HG03060 (cell line): ENCODE data around the gene TSHZ1.

Experiments
- ATAC-seq: cut with Tn5 transposase; IDR thresholded peaks from one replicate; pipeline ENCODE4 v1.9.1; 2021; ENCODE audit warnings: low read depth, moderate number of reproducible peaks; ENCODE audit not compliant: unreplicated experiment

Gene TSHZ1, protein sequence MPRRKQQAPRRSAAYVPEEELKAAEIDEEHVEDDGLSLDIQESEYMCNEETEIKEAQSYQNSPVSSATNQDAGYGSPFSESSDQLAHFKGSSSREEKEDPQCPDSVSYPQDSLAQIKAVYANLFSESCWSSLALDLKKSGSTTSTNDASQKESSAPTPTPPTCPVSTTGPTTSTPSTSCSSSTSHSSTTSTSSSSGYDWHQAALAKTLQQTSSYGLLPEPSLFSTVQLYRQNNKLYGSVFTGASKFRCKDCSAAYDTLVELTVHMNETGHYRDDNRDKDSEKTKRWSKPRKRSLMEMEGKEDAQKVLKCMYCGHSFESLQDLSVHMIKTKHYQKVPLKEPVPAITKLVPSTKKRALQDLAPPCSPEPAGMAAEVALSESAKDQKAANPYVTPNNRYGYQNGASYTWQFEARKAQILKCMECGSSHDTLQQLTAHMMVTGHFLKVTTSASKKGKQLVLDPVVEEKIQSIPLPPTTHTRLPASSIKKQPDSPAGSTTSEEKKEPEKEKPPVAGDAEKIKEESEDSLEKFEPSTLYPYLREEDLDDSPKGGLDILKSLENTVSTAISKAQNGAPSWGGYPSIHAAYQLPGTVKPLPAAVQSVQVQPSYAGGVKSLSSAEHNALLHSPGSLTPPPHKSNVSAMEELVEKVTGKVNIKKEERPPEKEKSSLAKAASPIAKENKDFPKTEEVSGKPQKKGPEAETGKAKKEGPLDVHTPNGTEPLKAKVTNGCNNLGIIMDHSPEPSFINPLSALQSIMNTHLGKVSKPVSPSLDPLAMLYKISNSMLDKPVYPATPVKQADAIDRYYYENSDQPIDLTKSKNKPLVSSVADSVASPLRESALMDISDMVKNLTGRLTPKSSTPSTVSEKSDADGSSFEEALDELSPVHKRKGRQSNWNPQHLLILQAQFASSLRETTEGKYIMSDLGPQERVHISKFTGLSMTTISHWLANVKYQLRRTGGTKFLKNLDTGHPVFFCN (N-terminal part only)

DNA sequence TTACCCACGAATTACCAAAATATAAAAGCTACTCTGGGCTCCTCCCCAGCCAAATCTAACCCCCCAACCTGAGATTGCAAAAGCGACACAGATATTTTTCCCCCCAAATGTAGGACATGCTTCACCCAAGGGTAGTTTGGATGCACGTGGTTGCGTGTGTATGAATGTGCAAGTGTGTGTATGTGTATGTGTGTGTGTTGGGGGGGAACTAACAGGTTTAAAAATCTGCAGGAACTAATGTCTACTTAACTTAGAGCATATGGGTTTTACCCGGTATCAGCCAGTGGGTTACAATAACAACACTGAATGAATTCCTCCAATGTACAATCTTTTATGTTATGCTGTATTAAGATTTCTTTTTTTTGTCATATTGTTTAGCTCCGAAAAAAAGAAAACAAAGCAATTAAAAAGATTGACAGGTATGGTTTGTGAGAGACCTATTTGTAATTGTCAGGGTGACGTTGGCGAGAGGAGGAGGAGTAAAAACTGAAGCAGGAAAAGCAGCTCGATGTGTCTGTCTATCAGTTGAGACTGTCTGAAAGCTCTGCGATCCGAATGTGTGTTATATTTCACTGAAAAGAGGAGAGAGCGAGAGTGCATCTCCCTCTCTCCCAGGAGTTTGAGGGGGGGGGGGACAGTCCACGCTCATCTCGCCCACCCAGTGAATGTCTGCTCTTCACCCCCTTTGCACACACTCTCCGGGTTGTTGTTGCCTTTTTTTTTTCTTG lies at the start of gene TSHZ1:
TSHZ1 (plus strand) TSS at position 524 of the 728 bp plus-strand sequence. CDS start 1,080 bp downstream, outside the sequence.
- peak; percentile 34 for ATAC-seq

DNA sequence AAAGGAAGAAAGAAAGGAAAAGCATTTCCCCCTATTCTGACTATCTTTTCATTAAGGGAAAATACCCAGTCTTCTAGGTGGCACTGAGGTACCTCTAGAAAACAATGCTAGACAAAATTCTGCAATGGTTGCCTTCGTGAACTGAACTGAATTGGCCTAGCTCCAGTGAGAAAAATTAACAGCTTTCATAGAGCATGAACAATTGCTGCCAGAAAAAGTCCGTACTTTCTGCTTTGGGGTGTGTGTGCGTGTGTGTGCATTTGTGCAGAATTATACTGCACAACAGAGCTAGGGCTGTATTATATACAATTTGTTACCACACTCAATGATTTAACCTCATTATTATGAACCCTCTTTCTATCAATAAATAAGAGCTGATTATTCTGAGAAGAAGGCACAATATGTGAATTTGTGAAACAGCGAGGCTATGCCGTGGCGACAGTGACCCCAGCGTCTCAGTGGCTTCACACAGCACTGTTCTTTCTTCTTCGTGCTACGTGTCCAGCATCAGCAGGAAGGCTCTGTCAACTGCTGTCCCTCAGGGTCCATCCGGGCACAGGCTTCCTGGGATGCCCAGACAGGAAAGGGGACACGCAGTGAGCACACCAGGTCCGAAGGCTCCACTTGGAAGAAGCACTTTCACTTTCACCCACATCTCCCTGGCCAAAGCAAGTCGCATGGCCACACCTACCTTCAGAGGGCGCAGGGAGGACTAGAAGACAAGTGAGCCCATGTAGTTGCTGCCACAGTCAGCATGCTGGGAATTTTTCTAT lies 49.2 kb upstream of the TSHZ1 start:
- peak; percentile 62 for ATAC-seq

DNA sequence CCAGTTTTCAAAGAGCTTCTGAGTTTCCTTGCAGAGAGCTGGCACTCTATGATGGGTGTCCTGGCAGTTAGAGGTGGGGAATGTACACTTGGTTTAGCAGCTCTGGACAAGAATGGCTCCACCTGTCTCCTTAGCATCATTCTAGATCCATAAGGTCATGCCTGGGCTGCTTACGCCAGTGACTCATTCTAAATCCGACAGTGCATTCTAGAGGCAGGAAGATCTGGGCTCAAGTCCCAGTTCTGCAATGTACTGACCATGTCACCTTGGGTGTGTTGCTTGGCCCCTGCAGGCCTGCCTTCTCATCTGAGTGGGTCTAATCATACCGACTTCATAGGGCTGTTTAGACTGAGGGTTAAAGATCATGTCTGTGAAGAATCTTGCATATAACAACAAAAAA lies 48.1 kb upstream of the TSHZ1 start:
- no peak for ATAC-seq

DNA sequence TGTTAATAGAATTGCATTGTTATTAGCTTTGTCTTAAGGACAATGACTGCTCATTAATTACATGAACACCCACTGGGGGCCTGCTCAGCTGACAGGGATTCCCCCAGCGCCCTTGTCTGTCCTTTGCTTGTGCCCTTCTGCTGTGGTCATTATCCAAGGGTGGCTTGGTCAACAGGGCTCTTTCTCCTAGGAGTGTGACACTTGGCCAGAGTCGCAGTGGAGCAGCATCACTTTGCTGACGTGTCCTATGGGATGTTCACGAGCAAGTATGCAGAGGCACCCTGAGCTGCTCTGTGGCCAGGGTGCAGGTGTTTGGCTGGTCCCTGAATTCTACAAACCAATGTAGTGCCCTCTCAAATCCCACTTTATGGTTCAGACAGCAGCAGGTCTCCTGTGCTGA lies 47.6 kb upstream of the TSHZ1 start:
- ATAC-seq, result no peak

DNA sequence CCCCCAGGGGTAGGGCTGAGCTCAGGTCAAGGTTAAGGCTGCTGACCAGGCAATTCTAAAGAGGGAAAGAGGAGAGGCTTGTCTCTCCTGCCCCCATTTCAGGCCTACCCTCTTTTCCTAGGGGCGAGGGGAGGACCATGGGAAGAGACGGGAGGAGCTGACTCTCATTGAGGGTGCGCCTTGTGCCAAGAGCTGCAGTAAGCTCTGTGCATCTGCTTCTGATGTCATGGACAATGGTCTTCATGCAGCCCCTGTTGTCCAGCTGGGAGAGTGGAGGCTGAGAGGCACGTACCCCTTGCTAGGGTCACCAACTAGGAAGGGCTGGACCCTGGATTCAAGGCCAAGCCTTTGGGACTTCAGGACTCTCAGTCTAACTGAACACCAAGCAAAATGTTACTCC lies 46.9 kb upstream of the TSHZ1 start:
- ATAC-seq, result no peak

DNA sequence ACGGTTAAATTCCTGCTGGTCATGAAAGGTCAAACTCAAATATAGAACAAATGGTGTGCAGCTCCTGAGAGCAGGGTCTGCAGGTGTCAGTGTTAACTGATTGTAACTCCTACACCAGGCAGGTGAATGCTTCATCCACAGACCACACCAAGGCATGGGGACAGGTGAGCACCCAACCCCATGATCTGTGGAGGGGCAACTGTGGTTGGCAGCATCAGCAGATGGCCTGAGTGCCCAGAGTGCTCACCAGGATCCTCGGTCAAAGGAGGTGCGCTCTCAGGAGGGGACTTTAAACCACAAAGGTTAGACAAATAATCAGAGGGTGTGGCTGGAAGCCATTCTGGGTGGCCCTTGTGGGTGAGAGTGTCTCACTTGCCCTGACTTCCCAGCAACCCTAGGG lies 46.1 kb upstream of the TSHZ1 start:
- ATAC-seq, result no peak

DNA sequence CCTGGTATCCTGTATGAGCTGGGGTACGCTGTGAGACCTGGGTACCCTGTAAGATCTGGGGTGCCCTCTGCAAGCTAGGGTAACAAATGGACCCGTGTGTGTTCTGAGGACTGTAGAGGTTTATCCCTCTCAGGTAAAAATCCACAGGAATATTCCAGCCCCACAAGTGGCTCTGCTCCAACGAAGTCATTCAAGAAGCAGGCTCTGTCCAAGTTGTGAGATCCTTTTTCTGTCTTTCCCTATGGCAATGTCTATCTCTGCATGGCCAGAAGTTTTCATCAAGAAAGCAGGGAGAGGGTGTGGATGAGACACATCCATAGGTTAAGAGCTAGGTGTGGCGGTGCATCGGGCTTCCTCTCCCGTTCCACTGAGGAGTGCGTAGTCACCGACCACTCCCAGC lies 44.7 kb upstream of the TSHZ1 start:
- ATAC-seq, result no peak

DNA sequence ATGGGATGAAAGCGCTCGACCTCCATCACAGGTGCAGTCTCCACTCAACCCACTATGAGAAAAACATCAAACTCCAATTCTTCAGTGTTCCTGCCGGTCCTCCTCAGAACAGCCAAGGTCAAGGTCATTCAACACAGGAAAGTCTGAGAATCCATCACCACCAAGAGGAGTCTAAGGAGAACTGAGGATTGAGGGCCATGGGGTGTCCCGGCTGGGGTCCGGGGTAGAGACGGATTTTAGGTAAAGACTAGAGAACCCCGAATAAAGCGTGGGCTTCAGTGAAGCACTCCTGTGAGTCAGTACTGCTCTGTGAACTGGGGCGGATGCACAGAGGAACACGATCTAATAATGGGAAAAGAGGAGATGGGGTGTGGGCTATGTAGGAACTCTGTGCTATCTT lies 43.5 kb upstream of the TSHZ1 start:
- no peak for ATAC-seq

DNA sequence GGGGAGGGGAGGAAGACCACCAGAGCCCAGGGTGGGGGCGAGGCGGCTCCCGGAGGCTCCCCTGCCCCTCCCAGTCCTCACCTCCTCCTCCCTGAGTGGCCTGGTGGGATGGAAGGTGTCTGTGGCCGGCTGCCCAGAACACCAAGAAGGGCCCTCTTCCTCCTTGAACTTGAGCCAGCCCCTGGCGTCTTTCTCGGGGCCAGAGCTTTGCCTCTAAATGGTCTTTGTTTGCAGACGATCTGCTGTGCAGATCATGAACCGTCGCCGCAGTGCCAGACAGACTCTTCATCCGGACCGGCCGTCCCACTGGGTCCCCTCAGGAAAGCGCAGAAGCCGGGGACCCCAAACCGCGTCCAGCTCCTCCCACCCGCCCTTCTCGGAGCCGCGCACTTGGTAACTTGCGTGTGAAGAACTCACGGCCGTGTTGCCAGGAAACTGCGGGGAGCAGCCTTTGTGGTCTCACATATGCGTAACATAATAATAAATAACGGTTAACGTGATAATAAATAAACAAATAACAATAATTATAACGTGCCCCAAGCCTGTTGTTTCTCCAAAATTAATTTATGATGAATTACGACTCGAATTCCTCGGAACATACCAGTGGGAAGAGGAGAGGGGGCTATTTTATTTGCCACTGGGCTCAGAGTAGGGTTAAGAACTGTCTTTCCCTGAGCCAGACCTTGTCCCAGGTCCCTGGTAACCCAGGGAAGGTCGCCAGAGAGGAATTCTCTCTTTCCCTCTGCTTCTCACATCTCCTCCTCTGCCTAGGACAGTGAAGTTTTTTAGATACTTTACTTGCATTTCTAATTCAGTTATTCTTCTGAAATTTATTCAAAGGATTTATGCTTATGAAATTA lies 42.6 kb upstream of the TSHZ1 start:
- no peak for ATAC-seq

DNA sequence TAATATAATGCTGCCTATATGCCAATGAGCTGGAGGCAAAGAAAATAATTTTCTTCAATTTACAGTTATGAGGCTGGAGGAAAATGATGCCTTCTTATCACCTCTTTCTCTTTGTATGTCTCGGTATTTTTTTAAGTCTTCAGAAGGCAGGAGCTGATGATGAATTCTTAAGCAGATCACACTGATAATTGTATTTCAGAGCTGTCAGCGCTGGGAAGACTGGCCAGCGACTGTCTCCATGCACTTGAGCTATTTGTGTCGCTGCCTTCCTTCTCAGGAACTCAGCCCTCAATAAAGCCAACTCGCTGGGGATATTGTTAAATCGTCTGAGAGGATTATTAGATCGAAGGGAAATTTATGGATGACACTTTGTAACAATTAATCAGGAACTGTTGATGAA lies 42.0 kb upstream of the TSHZ1 start:
- no peak for ATAC-seq

DNA sequence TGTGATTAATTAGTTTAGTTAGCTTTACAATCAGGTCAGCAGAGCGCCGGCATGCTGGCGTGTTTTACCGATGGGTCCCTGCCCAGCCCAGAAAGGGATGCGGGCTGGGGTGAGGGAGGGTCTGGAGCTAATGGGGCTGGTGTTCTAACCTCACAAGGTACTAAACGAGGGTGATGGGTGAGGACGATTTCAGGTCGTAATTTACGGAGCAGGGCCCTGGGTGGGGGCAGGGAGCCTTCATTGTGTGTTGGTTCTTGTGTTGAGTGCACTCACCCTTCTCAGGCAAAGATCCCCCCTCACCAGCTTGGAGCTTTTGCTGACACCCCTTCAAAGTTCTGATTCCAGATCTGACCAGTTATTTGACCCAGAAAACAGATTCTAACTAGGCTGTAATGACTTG lies 41.2 kb upstream of the TSHZ1 start:
- no peak for ATAC-seq

DNA sequence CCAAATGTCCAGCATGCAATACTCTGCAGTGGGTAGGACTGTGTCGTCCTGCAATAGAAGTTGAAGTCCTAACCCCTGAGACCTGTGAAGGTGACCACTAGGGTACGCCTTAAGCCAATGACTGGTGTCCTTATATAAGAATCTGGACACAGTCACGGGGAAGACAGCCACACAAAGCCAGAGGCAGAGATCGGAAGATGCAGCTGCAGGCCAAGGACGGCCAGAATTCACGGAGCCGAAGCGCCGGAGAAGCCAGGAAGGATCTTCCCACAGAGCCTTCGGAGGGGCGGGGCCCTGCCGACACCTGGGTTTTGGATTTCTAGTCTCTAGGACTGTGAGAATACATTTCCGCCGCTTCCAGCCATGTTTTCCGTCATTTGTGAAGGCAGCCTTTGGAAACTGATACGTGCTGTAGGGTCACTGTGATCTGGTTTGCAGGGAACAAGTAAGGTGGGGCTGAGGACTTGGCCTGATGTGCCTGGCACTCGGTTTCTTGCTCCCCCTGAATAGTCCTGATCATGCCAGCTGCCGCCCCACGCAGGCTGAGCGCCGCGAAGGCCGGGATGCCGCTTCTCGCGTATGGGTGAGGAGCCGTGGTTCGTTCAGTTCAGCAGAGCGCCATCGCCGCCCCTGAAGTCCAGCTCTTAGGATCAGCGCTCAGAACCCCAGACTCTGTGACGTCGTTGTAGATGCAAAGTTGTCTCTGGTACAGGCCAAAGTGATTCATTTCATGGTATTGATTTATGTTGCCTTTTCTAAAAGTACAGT lies 40.4 kb upstream of the TSHZ1 start:
- no peak for ATAC-seq

DNA sequence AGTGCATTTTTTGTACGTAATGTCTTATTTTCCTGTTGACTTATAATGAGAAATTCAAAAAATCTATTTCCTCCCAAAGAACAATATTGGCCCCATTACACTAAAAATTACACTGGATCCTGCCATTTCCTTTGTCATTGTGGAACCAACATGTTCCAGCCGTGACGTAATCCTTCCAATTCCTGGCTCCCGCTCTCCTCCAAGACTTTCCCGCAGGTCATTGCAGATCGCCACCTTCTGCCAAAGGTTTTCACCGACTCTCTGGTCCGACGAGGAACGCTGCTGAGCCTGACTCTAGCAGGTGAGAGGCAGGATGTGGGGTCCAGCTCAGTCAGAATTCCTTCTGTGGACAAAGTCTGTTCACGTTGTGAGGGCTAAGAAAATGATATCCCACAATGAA lies 39.7 kb upstream of the TSHZ1 start:
- ATAC-seq, result no peak

DNA sequence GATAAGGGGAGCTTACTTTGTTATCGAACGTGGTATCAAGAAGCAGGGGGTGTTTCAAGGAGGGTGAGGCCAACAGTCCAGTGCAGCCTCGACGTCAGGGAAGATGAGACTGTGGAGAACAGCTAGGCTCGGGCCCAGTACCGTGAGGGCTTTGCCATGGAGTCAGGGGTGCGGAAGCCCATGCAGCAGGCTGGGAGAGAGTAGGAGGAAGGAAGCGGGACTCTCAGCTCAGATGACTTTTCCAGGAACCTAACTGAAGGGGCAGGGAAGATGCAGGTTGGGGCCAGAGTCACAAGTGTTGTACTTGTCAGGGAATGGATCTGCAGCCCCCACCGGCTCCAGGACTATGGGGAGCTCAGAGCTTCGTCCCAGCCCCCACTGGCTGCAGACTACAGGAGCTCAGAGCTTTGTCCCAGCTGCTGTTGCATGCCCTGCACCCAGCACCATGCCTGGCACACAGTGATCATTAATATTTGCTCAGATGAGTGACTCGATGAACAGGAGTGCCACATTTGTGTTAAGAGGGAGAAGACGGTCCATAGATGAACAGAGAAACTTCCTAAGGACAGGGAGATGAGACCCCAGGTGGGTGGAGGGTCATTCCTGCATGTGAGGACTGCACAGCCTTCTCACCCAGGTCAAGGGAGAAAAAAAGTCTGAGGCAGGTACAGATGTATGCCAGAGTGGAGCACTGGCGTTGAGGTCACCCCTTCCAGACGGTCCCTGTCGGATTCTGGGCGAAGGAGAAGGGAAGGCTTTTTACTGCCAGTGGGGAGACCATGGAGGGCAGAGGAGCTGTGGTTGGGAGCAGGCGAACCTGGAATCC lies 38.1 kb upstream of the TSHZ1 start:
- ATAC-seq, result peak; percentile 6

DNA sequence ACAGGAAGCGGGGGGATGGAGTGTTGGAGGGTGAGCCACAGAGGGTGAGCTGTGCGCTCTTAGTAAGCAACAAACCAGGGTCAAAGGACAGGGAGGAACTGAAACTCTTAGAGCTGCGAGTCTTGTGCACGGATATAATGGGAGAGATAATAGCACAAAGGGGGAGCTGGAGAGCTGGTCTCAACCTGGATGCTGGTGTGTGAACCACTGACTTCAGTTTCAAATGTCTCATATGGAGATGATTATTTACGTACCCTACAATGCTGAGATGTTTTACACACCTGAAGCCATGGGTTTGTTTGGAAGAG lies 37.5 kb upstream of the TSHZ1 start:
- ATAC-seq, result peak; percentile 99

DNA sequence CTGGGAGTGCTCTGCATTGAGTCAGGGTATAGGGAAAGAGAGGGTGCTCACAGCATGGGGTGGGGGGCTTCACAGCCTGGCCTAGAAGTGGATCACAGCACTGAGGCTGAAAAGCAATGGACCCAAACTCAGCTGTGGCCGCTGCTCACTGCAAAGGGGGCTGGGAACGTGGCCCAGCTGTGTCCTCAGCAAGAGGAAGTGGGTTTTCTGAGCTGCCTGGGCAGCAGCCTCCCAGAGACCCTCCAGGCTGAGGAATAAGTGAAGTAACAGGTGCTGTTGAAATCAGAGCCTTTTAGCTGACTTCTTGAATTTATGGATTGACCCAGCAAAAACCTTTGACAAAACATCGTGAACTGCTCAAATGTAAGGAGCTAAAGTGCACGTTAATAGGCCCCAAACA lies 36.9 kb upstream of the TSHZ1 start:
- ATAC-seq, result no peak

DNA sequence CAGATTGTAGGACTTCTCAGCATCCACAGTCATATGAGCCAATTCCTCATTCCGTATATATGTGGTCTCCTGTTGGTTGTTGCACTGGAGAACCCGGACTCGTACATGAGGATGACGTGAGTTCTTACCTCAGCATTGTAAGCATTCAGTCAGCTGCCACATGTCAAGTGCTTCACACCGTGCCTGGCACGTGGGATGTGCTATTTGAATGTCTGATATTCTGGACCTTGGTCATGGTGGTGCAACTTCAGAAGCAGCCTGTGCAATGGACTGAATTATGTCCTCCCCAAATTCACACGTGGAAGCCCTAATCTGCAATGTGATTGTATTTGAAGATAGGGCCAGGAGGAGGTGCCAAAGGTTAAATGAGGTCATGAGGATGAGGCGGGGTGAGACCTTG lies 33.7 kb upstream of the TSHZ1 start:
- no peak for ATAC-seq

DNA sequence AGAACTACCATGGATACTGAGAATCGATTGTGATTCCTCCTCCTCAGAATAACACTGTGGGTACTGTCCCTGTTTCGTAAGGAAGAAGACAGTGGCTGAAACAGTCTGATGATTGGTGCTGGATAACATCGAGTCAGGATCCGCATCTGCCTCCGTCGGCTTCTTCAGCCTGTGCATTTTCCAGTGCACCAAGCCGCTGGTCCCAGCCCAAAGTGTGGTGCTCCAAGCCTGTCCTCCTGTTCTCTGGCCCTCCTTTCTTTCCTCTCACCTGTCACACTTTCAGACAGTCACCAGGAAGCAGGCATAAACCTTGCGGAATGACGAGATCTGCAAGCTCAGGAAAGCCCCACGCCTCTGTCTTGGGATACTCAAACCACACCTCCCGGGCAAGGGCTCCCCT lies 32.2 kb upstream of the TSHZ1 start:
- no peak for ATAC-seq
